Neural cell (in vitro differentiated cells): ENCODE data around the gene FZR1. TPM values are rescaled to one million over a fixed set of nuclear protein-coding genes. Genes with fewer than 3 reads are reported as not detected.

Experiments used
- H2AFZ ChIP-seq: fragments of 200-600, 300-800 bp; sonication (generic), shearing (Covaris generic); 2 replicates; pipeline ENCODE4 v1.6.0; 2014; ENCODE audit warnings: low read depth, mild to moderate bottlenecking, antibody characterized with exemption, low read length, moderate library complexity
- H3F3A ChIP-seq: fragments of 200-600 bp; shearing (Covaris generic); 2 replicates; pipeline ENCODE4 v1.6.1; 2016; ENCODE audit warnings: mild to moderate bottlenecking, moderate library complexity, mixed read lengths, antibody characterized with exemption, low read length; ENCODE audit not compliant: insufficient read depth, poor library complexity, severe bottlenecking
- H3K27ac ChIP-seq: fragments of 200-600, 300-800 bp; sonication (generic), shearing (Covaris generic); 2 replicates; pipeline ENCODE4 v1.5.1; 2014; ENCODE audit warnings: mild to moderate bottlenecking, low read length, moderate library complexity
- H3K27me3 ChIP-seq: fragments of 300-800, 200-600 bp; sonication (generic), shearing (Covaris generic); 2 replicates; pipeline ENCODE4 v1.6.0; 2014; ENCODE audit warnings: mild to moderate bottlenecking, low read depth, low read length, moderate library complexity; ENCODE audit not compliant: insufficient read depth
- H3K36me3 ChIP-seq: fragments of 300-800, 200-600 bp; sonication (generic), shearing (Covaris generic); 2 replicates; pipeline ENCODE4 v1.5.1; 2014; ENCODE audit warnings: mild to moderate bottlenecking, antibody characterized with exemption, low read length, moderate library complexity; ENCODE audit not compliant: insufficient read depth
- H3K4me2 ChIP-seq: fragments of 300-800, 200-600 bp; sonication (generic), shearing (Covaris generic); 2 replicates; pipeline ENCODE4 v1.6.0; 2014; ENCODE audit warnings: mild to moderate bottlenecking, low read length
- H3K4me3 ChIP-seq: fragments of 300-800, 200-600 bp; sonication (generic), shearing (Covaris generic); 2 replicates; pipeline ENCODE4 v1.5.1; 2014; ENCODE audit warnings: mild to moderate bottlenecking, low read length, moderate library complexity
- H3K79me2 ChIP-seq: fragments of 200-600 bp; shearing (Covaris generic); replicated peaks from 2 replicates; pipeline ENCODE4 v1.6.0; 2014; ENCODE audit warnings: mild to moderate bottlenecking, low read length, moderate library complexity; ENCODE audit not compliant: insufficient read depth
- H3K9ac ChIP-seq: fragments of 300-800, 200-600 bp; sonication (generic), shearing (Covaris generic); 2 replicates; pipeline ENCODE4 v1.6.1; 2016; ENCODE audit warnings: mild to moderate bottlenecking, low read length, mixed read lengths
- H3K9me2 ChIP-seq: fragments of 200-600 bp; shearing (Covaris generic); 2 replicates; pipeline ENCODE4 v1.6.1; 2016; ENCODE audit warnings: mild to moderate bottlenecking, low read length, mixed read lengths; ENCODE audit not compliant: insufficient read depth
- H3K9me3 ChIP-seq: fragments of 200-600, 300-800 bp; sonication (generic), shearing (Covaris generic); 2 replicates; pipeline ENCODE4 v1.6.1; 2016; ENCODE audit warnings: mild to moderate bottlenecking, mixed run types, low read length, moderate library complexity, mixed read lengths
- H4K20me1 ChIP-seq: fragments of 200-600 bp; shearing (Covaris generic); 2 replicates; pipeline ENCODE4 v1.6.1; 2016; ENCODE audit warnings: mild to moderate bottlenecking, mixed run types; ENCODE audit not compliant: insufficient read depth
- CTCF ChIP-seq: fragments of 450-650 bp; IDR thresholded peaks from 2 replicates; pipeline ENCODE4 v1.5.1; 2014; ENCODE audit warnings: antibody characterized with exemption, mild to moderate bottlenecking, moderate library complexity; ENCODE audit not compliant: poor library complexity, severe bottlenecking
- EP300 ChIP-seq: fragments of 450-650 bp; conservative IDR thresholded peaks from 2 replicates; pipeline ENCODE4 v1.6.1; 2014; ENCODE audit warnings: antibody characterized with exemption, mild to moderate bottlenecking, moderate library complexity; ENCODE audit not compliant: poor library complexity, severe bottlenecking
- EZH2 ChIP-seq: fragments of 200-600, 300-800 bp; shearing (Covaris generic), sonication (generic); IDR thresholded peaks from 2 replicates; pipeline ENCODE4 v1.6.1; 2014; ENCODE audit warnings: antibody characterized with exemption, low read length, borderline replicate concordance, mild to moderate bottlenecking; ENCODE audit not compliant: insufficient read depth, poor library complexity, severe bottlenecking
- MXI1 ChIP-seq: fragments of 450-650 bp; conservative IDR thresholded peaks from 2 replicates; pipeline ENCODE4 v1.6.1; 2014; ENCODE audit warnings: antibody characterized with exemption, mild to moderate bottlenecking; ENCODE audit not compliant: poor library complexity, severe bottlenecking
- POLR2AphosphoS5 ChIP-seq: IDR thresholded peaks from 2 replicates; pipeline ENCODE4 v1.6.1; 2012
- RAD21 ChIP-seq: fragments of 450-650 bp; conservative IDR thresholded peaks from 2 replicates; pipeline ENCODE4 v1.6.1; 2014; ENCODE audit warnings: antibody characterized with exemption, mild to moderate bottlenecking, moderate library complexity
- SMC3 ChIP-seq: fragments of 450-650 bp; conservative IDR thresholded peaks from 2 replicates; pipeline ENCODE4 v1.6.1; 2014; ENCODE audit warnings: antibody characterized with exemption, mild to moderate bottlenecking, moderate library complexity; ENCODE audit not compliant: poor library complexity
- TAF1 ChIP-seq: IDR thresholded peaks from 2 replicates; pipeline ENCODE4 v1.6.1; 2012; ENCODE audit warnings: low read depth
- polyA plus RNA-seq: library from polyadenylated mRNA; depleted of rRNA; stranded (reverse); fragments of >200 nt; gene quantifications from 2 replicates; pipeline ENCODE4 v1.2.3, GENCODE V29; 2014
- TF ChIP-seq, protein P1 (sequence below): IDR thresholded peaks from 2 replicates; pipeline ENCODE4 v1.6.1; 2012; ENCODE audit warnings: borderline replicate concordance

The FZR1 gene
- polyA plus RNA-seq, 1 donor from 2014 or later: 55.7 TPM

DNA sequence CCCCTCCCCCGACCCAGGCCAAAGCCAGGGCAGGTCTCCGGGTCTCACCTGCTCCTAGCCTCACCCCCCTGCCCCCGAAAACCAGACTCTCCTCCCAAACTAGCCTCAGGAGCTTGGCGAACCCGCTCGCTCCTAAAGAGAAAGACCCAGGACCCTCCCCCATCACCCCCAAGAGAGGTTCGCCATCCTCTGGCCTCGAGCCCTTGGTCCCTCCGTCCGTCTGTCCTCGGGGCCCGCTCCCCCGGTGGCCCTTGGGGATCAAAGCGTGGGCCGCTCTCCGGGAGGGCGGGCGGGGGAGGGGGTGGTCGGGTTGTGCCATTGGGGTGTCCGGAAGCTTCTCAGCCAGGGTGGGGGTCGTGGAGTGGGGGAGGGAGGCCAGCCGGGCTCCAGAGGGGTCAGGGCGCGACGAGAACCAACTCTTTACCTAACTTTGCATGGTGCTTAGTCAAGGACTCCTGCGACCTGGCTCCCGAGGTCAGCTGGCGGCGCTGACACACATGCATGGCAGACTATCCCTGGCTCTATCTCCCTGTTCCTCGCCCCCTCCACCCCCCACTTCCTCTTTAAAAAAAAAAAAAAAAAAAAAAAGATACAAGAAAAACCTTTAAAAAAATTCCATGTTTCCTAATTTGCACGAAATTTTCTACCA lies 41.4 kb upstream of the FZR1 start:
- Histone ChIP-seq H3K9me3 (no peaks in the 10 kb centered on the region), H3K27me3 (peaks cover 40% of the 10 kb centered on the region), H3K4me2 (no peak overlapping the region)

GRCh38 chr19:3465552-3465951 lies 40.6 kb upstream of the FZR1 start:
- TF ChIP-seq POLR2AphosphoS5: no peak
- no peak for TF ChIP-seq RAD21
- TF ChIP-seq, protein P1, sequence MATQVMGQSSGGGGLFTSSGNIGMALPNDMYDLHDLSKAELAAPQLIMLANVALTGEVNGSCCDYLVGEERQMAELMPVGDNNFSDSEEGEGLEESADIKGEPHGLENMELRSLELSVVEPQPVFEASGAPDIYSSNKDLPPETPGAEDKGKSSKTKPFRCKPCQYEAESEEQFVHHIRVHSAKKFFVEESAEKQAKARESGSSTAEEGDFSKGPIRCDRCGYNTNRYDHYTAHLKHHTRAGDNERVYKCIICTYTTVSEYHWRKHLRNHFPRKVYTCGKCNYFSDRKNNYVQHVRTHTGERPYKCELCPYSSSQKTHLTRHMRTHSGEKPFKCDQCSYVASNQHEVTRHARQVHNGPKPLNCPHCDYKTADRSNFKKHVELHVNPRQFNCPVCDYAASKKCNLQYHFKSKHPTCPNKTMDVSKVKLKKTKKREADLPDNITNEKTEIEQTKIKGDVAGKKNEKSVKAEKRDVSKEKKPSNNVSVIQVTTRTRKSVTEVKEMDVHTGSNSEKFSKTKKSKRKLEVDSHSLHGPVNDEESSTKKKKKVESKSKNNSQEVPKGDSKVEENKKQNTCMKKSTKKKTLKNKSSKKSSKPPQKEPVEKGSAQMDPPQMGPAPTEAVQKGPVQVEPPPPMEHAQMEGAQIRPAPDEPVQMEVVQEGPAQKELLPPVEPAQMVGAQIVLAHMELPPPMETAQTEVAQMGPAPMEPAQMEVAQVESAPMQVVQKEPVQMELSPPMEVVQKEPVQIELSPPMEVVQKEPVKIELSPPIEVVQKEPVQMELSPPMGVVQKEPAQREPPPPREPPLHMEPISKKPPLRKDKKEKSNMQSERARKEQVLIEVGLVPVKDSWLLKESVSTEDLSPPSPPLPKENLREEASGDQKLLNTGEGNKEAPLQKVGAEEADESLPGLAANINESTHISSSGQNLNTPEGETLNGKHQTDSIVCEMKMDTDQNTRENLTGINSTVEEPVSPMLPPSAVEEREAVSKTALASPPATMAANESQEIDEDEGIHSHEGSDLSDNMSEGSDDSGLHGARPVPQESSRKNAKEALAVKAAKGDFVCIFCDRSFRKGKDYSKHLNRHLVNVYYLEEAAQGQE: no peak
- TF ChIP-seq SMC3: no peak
- no peak for TF ChIP-seq EZH2
- no peak for TF ChIP-seq TAF1
- no peak for TF ChIP-seq EP300
- H3K79me2 ChIP-seq: no peaks in the 10 kb centered on the region
- H3F3A ChIP-seq: no peaks in the 10 kb centered on the region
- no peaks in the 10 kb centered on the region for H3K9me2 ChIP-seq
- H3K9me3 ChIP-seq: no peaks in the 10 kb centered on the region
- H4K20me1 ChIP-seq: no peaks in the 10 kb centered on the region
- peaks cover 45% of the 10 kb centered on the region for H3K27me3 ChIP-seq
- no peak overlapping the region for H3K4me2 ChIP-seq
- H3K9ac ChIP-seq: no peak overlapping the region
- no peak overlapping the region for H2AFZ ChIP-seq
- H3K27ac ChIP-seq: no peak overlapping the region
- no peak overlapping the region for H3K4me3 ChIP-seq
- H3K36me3 ChIP-seq: no peaks in the 10 kb centered on the region

More for the DNA sequence above, 41.4 kb upstream of the FZR1 start:
- Histone ChIP-seq H3K4me3 (no peak overlapping the region), H3K79me2 (no peaks in the 10 kb centered on the region), H2AFZ (no peak overlapping the region), H3F3A (no peaks in the 10 kb centered on the region), H4K20me1 (no peaks in the 10 kb centered on the region), H3K36me3 (no peaks in the 10 kb centered on the region), H3K9ac (no peak overlapping the region), H3K27ac (no peak overlapping the region), H3K9me2 (no peaks in the 10 kb centered on the region)
- TF ChIP-seq EZH2: no peak
- TF ChIP-seq EP300: no peak
- no peak for TF ChIP-seq SMC3
- no peak for TF ChIP-seq POLR2AphosphoS5

- no peak overlapping the region for H3K4me3 ChIP-seq
- TF ChIP-seq CTCF: no peak
- no peak for TF ChIP-seq SMC3
- TF ChIP-seq TAF1: no peak
- no peak for TF ChIP-seq RAD21
- no peak for TF ChIP-seq EZH2
- TF ChIP-seq EP300: no peak
- TF ChIP-seq MXI1: no peak
- TF ChIP-seq, protein P1: no peak
- no peak for TF ChIP-seq POLR2AphosphoS5
- H4K20me1 ChIP-seq: no peaks in the 10 kb centered on the region
- no peak overlapping the region for H2AFZ ChIP-seq
- H3K27ac ChIP-seq: no peak overlapping the region
- no peak overlapping the region for H3K4me2 ChIP-seq
- no peaks in the 10 kb centered on the region for H3F3A ChIP-seq
- H3K9me2 ChIP-seq: no peaks in the 10 kb centered on the region
- H3K9me3 ChIP-seq: no peaks in the 10 kb centered on the region
- peaks cover 45% of the 10 kb centered on the region for H3K27me3 ChIP-seq
- no peaks in the 10 kb centered on the region for H3K36me3 ChIP-seq
- H3K9ac ChIP-seq: no peak overlapping the region
- H3K79me2 ChIP-seq: no peaks in the 10 kb centered on the region
These were observed 39.5 kb upstream of the FZR1 start for GRCh38 chr19:3466635-3467034.
